ENCODE results near the gene ANTXR2. TPM values are rescaled to one million over a fixed set of nuclear protein-coding genes. Genes with fewer than 3 reads are reported as not detected.

Gene ANTXR2
- total and polyA plus RNA-seq, 9 of the 15 experiments (the other 6 are each of a cell fraction or from before 2014, with no cell fraction given), result 10.1 to 83.8 (median 60.3) TPM

DNA sequence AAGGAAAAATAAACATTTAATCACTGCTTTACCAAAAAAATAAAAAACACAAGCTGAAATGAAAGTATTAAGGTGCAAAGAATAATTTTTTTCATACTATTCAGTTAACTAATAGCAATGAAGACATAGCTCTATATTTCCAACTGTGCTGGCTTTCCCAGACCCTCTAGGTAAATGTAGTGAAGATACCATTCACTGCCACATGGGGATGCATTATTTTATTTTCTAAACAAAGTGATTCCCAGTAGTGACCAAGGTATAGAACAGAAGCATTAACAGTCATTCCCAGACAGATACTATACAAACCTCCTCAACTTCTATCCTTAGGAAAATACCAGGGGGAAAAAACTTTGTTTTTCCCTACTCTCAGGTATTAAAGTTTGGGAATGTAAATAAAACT, 39.4 kb downstream of the ANTXR2 start:
- Histone ChIP-seq H3K9me1 (ENCODE audit: control insufficient read depth, insufficient read depth, low read length) (no peaks in the 10 kb centered on the region), H3K79me2 (ENCODE audit: control insufficient read depth, insufficient read depth, low read length) (peaks cover 7% of the 10 kb centered on the region; the same call in 2 of the 3 replicates), H3K27ac (ENCODE audit: extremely low read depth, low read depth, low read length) (no peak overlapping the region; the same call in 2 of the 3 replicates), H3K4me2 (ENCODE audit: insufficient read depth, low read length) (no peak overlapping the region), H3K9ac (ENCODE audit: insufficient read depth in 1 of 2, low read depth in 2 of 2, low read length in 2 of 2) (no peak overlapping the region), H3K36me3 (ENCODE audit: control insufficient read depth, insufficient read depth, low read length) (peaks cover 87% of the 10 kb centered on the region), H3K9me3 (replicated peaks; ENCODE audit: control insufficient read depth, insufficient read depth, low read depth, low read length) (no peaks in the 10 kb centered on the region), H3K27me3 (ENCODE audit: control insufficient read depth in 2 of 2, insufficient read depth in 2 of 2, low read length in 2 of 2) (no peaks in the 10 kb centered on the region), H3K4me3 (no peak overlapping the region), H3K4me1 (replicated peaks in 1 of 2; ENCODE audit: control insufficient read depth in 2 of 2, insufficient read depth in 2 of 2, low read length in 2 of 2) (peaks cover 0 to 9% of the 10 kb centered on the region in 2 experiments; a peak in 3 of 5 replicates), H2AFZ (ENCODE audit: low read depth, low read length) (no peak overlapping the region), H4K20me1 (replicated peaks; ENCODE audit: control insufficient read depth, insufficient read depth, low read length) (no peaks in the 10 kb centered on the region)
- peak in 2 of 4 experiments; percentile 20 to 22 for DNase-seq (ENCODE audit: extremely low read depth in 1 of 4, low spot score in 3 of 4)
- in situ Hi-C loops (cut with MboI), result no loop called here
- FAIRE-seq, result no peak
- intact Hi-C loops (cut with micrococcal nuclease), result no loop called here
- CTCF ChIA-PET (ENCODE audit: low intra/inter-chr PET ratio), result no interaction called here
- no peak for TF ChIP-seq SPI1 (IDR thresholded peaks at IDR 0.05; ENCODE audit: borderline replicate concordance, low read depth, low read length)
- TF ChIP-seq CBFA2T2 (conservative IDR thresholded peaks at IDR 0.05), result no peak
- no peak for TF ChIP-seq MBD2 (IDR thresholded peaks at IDR 0.05; ENCODE audit: borderline replicate concordance, low read depth)
- no peak for TF ChIP-seq RFX5 (IDR thresholded peaks at IDR 0.05; ENCODE audit: low read depth, low read length)
- TF ChIP-seq ZNF511 (CRISPR knock-in tag; IDR thresholded peaks at IDR 0.05), result no peak
- TF ChIP-seq STAT6 (CRISPR knock-in tag; IDR thresholded peaks at IDR 0.05), result no peak
- no peak for TF ChIP-seq ZFP36 (IDR thresholded peaks at IDR 0.05; ENCODE audit: low read depth, low read length, partially characterized antibody)
- TF ChIP-seq XRCC3 (IDR thresholded peaks at IDR 0.05), result no peak
- TF ChIP-seq CREB3L1 (IDR thresholded peaks at IDR 0.05; ENCODE audit: borderline replicate concordance, low read depth), result no peak
- no peak for TF ChIP-seq ZNF143 (CRISPR knock-in tag; IDR thresholded peaks at IDR 0.05)
- TF ChIP-seq, protein P1, sequence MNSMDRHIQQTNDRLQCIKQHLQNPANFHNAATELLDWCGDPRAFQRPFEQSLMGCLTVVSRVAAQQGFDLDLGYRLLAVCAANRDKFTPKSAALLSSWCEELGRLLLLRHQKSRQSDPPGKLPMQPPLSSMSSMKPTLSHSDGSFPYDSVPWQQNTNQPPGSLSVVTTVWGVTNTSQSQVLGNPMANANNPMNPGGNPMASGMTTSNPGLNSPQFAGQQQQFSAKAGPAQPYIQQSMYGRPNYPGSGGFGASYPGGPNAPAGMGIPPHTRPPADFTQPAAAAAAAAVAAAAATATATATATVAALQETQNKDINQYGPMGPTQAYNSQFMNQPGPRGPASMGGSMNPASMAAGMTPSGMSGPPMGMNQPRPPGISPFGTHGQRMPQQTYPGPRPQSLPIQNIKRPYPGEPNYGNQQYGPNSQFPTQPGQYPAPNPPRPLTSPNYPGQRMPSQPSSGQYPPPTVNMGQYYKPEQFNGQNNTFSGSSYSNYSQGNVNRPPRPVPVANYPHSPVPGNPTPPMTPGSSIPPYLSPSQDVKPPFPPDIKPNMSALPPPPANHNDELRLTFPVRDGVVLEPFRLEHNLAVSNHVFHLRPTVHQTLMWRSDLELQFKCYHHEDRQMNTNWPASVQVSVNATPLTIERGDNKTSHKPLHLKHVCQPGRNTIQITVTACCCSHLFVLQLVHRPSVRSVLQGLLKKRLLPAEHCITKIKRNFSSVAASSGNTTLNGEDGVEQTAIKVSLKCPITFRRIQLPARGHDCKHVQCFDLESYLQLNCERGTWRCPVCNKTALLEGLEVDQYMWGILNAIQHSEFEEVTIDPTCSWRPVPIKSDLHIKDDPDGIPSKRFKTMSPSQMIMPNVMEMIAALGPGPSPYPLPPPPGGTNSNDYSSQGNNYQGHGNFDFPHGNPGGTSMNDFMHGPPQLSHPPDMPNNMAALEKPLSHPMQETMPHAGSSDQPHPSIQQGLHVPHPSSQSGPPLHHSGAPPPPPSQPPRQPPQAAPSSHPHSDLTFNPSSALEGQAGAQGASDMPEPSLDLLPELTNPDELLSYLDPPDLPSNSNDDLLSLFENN (IDR thresholded peaks at IDR 0.05; ENCODE audit: low read depth in 2 of 2, low read length in 2 of 2), result no peak
- peak; percentile 69 for ATAC-seq
- POLR2A ChIA-PET, result no interaction called here
- no TSS peak for BruUV-seq (replicated peaks)

Data from K562 (cell line).